Aorta (tissue), 5 donors: ENCODE data around the gene ZNF140. TPM values are rescaled to one million over a fixed set of nuclear protein-coding genes. Genes with fewer than 3 reads are reported as not detected.
A peak's percentile ranks its signal among the peaks of the same experiment; 100 is the strongest.

Experiments
- ATAC-seq: fragments of 200-7000 bp; cut with Tn5 transposase; one replicate; pipeline ENCODE4 v1.9.1; 2022; ENCODE audit warnings: moderate library complexity; ENCODE audit not compliant: low FRiP score
- DNase-seq, 2 donors: peaks; one replicate each; pipeline ENCODE4 v3.0.0-alpha.2; 2020
- H3K27ac ChIP-seq, 2 donors: one replicate each; pipeline ENCODE4 v1.5.1; 2013; ENCODE audit warnings: low read length in 2 of 2, mild to moderate bottlenecking in 2 of 2, moderate library complexity in 2 of 2, control low read depth in 1 of 2, inconsistent platforms in 1 of 2, low read depth in 1 of 2
- H3K27me3 ChIP-seq, 2 donors: one replicate each; pipeline ENCODE4 v1.6.1; 2013; ENCODE audit warnings: control low read depth in 1 of 2, low read length in 1 of 2, mild to moderate bottlenecking in 1 of 2, moderate library complexity in 1 of 2; ENCODE audit not compliant: insufficient read depth in 2 of 2, control insufficient read depth in 1 of 2
- H3K36me3 ChIP-seq, 2 donors: one replicate each; pipeline ENCODE4 v1.6.1; 2013; ENCODE audit warnings: control low read depth in 1 of 2, low read length in 1 of 2, mild to moderate bottlenecking in 1 of 2; ENCODE audit not compliant: insufficient read depth in 2 of 2, control insufficient read depth in 1 of 2
- H3K4me1 ChIP-seq, 2 donors: one replicate each; pipeline ENCODE4 v1.6.1; 2013; ENCODE audit warnings: low read length in 2 of 2, control low read depth in 1 of 2, mild to moderate bottlenecking in 1 of 2, moderate library complexity in 1 of 2; ENCODE audit not compliant: insufficient read depth in 2 of 2, control insufficient read depth in 1 of 2
- H3K4me3 ChIP-seq, 2 donors: one replicate each; pipeline ENCODE4 v1.5.1; 2013; ENCODE audit warnings: low read length in 2 of 2, control low read depth in 1 of 2, mild to moderate bottlenecking in 1 of 2
- H3K9me3 ChIP-seq: one replicate; pipeline ENCODE4 v1.6.1; 2013; ENCODE audit warnings: mild to moderate bottlenecking, low read length; ENCODE audit not compliant: control insufficient read depth
- WGBS, 2 donors: extraction: QIAGEN DNeasy Blood & Tissue Kit; methylation state at CpG; one replicate each; pipeline ENCODE4 v1.1.7; 2013; 5-methylcytosine and 5-hydroxymethylcytosine counted together
- intact Hi-C, 2 donors: fragments of 100-400 bp; cut with DNase I; formaldehyde crosslinking; loops; one replicate each; pipeline versions ENCODE4 v1.14.2 to v1.15.0; 2022
- polyA plus RNA-seq, 2 donors: library from polyadenylated mRNA; stranded (reverse); fragments of 200-250 nt; gene quantifications; one replicate each; pipeline ENCODE4 v1.2.3, GENCODE V29; 2013
- total RNA-seq, 2 donors: library from RNA; stranded (reverse); fragmentation: NEBNext Ultra II Directional; extraction: Animal tissue kit (Norgen Biotek cat#: 25700); gene quantifications; one replicate each; pipeline ENCODE4 v1.2.1, GENCODE V29; 2021
- donor health status: healthy with polysubstance abuse.
- donor health status: Bipolar disorder and iron deficiency.
- donor health status: DM: no; HTN: no; CAD: no.
- donor health status: DM: no; HTN: no; CAD: no.
- donor health status: DM: yes; HTN: yes; CAD: no.

The ZNF140 gene
- total and polyA plus RNA-seq, 4 donors, result 9.8 to 18.0 (median 14.3) TPM

DNA sequence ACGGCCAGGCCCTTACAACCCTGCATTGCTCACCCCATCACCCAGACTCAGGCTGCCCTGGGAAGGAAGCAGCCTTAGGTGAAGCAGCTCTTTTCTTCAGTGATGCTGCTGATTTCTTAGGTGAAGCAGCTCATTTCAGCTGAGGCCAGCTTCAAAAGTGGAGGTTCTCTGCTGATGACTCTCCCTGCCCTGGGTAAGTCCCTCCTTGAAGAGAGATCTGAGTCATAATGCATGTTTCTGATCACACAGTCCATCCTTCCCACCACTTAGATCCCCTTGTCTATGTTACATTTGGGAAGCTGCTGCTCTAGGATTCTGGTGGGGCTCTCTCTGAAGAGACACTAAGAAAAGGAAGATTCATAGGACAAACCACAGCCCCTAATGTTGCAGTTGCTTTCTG is 17.2 kb upstream of the ZNF140 start:
- ATAC-seq, result no peak
- DNase-seq, result no peak
- Histone ChIP-seq H3K27me3 (no peaks in the 10 kb centered on the region), H3K9me3 (peaks cover 34% of the 10 kb centered on the region), H3K4me3 (no peak overlapping the region), H3K4me1 (no peaks in the 10 kb centered on the region), H3K27ac (no peak overlapping the region), H3K36me3 (no peaks in the 10 kb centered on the region)
- intact Hi-C loops, result no loop called here
- WGBS, 2 donors, result 99 to 100% methylated on average over 1 of the region's 1 CpG

DNA sequence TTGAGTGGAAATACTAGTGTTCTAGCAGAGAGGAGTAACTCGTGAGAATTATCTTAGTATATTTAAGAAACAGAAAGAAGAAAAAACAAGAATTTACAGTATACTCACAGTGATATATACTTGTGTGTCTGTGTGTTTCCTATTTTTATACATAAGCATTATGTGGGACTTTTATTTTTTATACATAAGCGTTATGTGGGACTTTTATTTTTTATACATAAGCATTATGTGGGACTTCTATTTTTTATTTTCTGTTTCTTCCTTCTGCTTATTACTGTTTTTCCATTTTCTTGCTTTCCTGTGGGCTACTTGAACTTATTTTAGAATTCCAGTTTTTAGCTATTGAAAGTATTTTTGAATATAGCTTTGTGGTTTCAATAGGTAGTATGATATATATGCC is 6.9 kb upstream of the ZNF140 start:
- no peaks in the 10 kb centered on the region for H3K36me3 ChIP-seq
- no peaks in the 10 kb centered on the region for H3K27me3 ChIP-seq
- DNase-seq, result no peak
- WGBS, 2 donors, result 84 to 87% methylated on average over 2 of the region's 2 CpGs
- no peak overlapping the region for H3K27ac ChIP-seq
- no peak overlapping the region for H3K4me3 ChIP-seq
- no peak for ATAC-seq
- no peaks in the 10 kb centered on the region for H3K4me1 ChIP-seq
- peaks cover 14% of the 10 kb centered on the region for H3K9me3 ChIP-seq
- intact Hi-C loops, result no loop called here

GRCh38 chr12:133080026-133080367 is 726 bp upstream of the ZNF140 start:
- peak; percentile 98 for ATAC-seq
- peaks cover 15% of the 10 kb centered on the region for H3K9me3 ChIP-seq
- H3K27me3 ChIP-seq, result no peaks in the 10 kb centered on the region
- peak; percentile 99 to 100 for DNase-seq
- WGBS, 2 donors, result 0% methylated on average over 22 of the region's 22 CpGs
- no peaks in the 10 kb centered on the region for H3K4me1 ChIP-seq
- intact Hi-C loops, result loop anchor here (1.0 to 2.0 kb wide), 4 partner anchors 43 to 101 kb away; partner anchors contain the start of genes ZNF10 (in 1 of the 2), ZNF26 (in 1 of the 2), ZNF268 (in 1 of the 2) and ZNF84 (in 1 of the 2)
- H3K27ac ChIP-seq, result peak overlapping the region in 1 of 2 donors; percentile 67
- peak overlapping the region; percentile 51 to 73 for H3K4me3 ChIP-seq
- peaks cover 3 to 6% of the 10 kb centered on the region in 2 donors for H3K36me3 ChIP-seq

DNA sequence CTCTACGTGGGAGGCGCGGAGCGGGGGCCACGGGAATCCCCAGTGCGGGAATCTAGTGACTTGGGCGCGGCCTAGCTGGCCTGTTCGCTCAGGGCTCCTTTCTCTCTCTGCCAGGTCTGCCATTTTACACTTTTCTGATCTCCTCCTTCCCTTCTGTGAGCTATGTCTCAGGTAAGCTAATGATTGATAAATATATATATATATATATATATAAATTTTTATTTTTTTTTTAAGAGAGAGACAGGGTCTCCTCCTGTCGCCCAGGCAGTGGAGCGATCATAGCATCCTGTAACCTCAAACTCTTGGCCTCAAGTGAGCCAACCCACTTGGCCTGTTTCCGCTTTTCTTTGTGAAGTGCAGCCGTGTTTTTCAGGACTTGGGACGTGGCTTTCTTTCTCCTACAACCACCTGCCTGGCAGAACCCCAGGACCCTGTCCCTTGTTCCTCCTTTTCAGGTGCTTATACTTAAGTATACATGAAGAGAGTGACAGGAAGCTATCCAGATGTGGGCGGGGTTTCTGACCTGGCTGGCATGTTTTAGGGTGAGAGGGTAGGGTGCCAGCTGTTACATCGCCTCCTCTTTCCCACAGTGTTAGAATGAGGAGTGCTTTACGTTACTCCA is 547 bp downstream of the ZNF140 start:
- 22 to 23% methylated on average over 17 of the region's 17 CpGs for WGBS, 2 donors
- Histone ChIP-seq H3K27me3 (no peaks in the 10 kb centered on the region), H3K4me1 (no peaks in the 10 kb centered on the region), H3K27ac (peak overlapping the region; percentile 53 to 54), H3K9me3 (peaks cover 19% of the 10 kb centered on the region), H3K4me3 (peak overlapping the region; percentile 51 to 73), H3K36me3 (peaks cover 7 to 13% of the 10 kb centered on the region in 2 donors)
- ATAC-seq (no peak), DNase-seq (no peak)
- intact Hi-C loops, result loop anchor here (2.0 kb wide), 2 partner anchors 44 to 94 kb away; partner anchors contain the start of genes ZNF26 (in 1 of the 2) and ZNF84 (in 1 of the 2)

DNA sequence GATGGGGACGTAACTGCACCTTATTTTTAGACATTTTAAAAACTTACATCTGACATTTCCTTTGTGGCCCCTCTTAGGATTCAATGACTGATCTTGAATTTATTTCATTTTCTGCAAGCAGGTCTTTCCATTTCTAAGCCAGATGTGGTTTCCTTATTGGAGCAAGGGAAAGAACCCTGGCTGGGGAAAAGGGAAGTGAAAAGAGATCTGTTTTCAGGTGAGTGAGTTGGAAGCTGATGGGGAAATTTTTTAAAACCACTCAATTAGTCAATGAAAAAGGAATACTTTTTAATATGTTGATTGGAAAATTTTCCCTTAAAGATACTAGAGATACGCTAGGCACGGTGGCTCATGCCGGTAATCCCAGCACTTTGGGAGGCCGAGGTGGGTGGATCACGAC is 2.6 kb downstream of the ZNF140 start:
- DNase-seq, result no peak
- Histone ChIP-seq H3K27ac (no peak overlapping the region), H3K4me3 (no peak overlapping the region), H3K9me3 (peaks cover 17% of the 10 kb centered on the region), H3K27me3 (no peaks in the 10 kb centered on the region), H3K4me1 (no peaks in the 10 kb centered on the region), H3K36me3 (peaks cover 7 to 15% of the 10 kb centered on the region in 2 donors)
- WGBS, 2 donors, result 98 to 99% methylated on average over 6 of the region's 6 CpGs
- no peak for ATAC-seq
- intact Hi-C loops, result no loop called here

GRCh38 chr12:133105620-133106019 is 24.9 kb downstream of the ZNF140 start:
- no peak overlapping the region for H3K27ac ChIP-seq
- no peaks in the 10 kb centered on the region for H3K4me1 ChIP-seq
- DNase-seq (no peak), ATAC-seq (no peak)
- intact Hi-C loops, result no loop called here
- H3K27me3 ChIP-seq, result no peaks in the 10 kb centered on the region
- peaks cover 11 to 25% of the 10 kb centered on the region in 2 donors for H3K36me3 ChIP-seq
- H3K9me3 ChIP-seq, result peaks cover 21% of the 10 kb centered on the region
- no peak overlapping the region for H3K4me3 ChIP-seq
- 99% methylated on average over 3 of the region's 3 CpGs for WGBS, 2 donors

GRCh38 chr12:133106253-133106652 is 25.5 kb downstream of the ZNF140 start:
- ATAC-seq (no peak), DNase-seq (no peak)
- intact Hi-C loops, result no loop called here
- peaks cover 10 to 25% of the 10 kb centered on the region in 2 donors for H3K36me3 ChIP-seq
- peak overlapping the region in 1 of 2 donors; percentile 32 for H3K4me3 ChIP-seq
- H3K27ac ChIP-seq, result no peak overlapping the region
- no peaks in the 10 kb centered on the region for H3K27me3 ChIP-seq
- 95 to 99% methylated on average over 5 of the region's 5 CpGs for WGBS, 2 donors
- H3K9me3 ChIP-seq, result peaks cover 21% of the 10 kb centered on the region
- H3K4me1 ChIP-seq, result no peaks in the 10 kb centered on the region

DNA sequence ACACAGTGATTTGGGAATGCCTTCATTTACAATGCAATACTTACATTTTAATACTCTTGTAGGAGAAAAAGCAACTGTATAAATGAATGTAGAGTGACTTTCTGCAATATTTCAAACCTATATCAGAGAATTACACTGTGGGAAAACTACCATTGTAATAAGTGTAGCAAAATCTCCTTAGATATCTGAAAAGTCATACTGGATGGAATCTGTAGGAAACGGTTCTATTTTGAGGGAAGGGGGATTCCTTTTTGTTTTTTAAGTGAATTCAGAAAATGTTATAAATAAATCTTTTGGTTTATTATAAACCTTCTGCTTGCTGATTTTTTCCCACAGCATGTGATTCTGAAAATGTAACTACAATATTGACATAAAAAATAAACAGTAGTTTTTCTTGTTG is 26.4 kb downstream of the ZNF140 start:
- H3K4me3 ChIP-seq, result no peak overlapping the region
- H3K27ac ChIP-seq, result no peak overlapping the region
- H3K36me3 ChIP-seq, result peaks cover 10 to 21% of the 10 kb centered on the region in 2 donors
- DNase-seq (no peak), ATAC-seq (no peak)
- H3K27me3 ChIP-seq, result no peaks in the 10 kb centered on the region
- H3K9me3 ChIP-seq, result peaks cover 20% of the 10 kb centered on the region
- no peaks in the 10 kb centered on the region for H3K4me1 ChIP-seq
- intact Hi-C loops, result no loop called here
- WGBS, 2 donors, result 93 to 98% methylated on average over 1 of the region's 1 CpG

DNA sequence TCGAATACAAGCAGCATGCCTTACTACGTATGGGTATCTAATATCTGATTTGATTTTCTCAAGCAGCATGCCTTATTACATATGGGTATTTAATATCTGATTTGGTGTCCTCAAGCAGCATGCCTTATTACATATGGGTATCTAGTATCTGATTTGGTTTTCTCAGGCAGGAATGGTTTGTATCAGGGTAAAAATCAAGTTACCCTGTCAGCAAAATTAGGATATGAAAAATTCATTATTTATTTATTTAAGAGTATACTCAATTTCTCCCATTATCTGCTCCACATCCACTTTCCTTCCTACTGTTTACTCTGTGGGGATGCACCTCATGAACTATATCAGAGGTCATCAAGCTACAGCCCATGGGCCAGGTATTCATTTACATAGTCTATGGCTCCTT is 27.4 kb downstream of the ZNF140 start:
- peaks cover 9 to 21% of the 10 kb centered on the region in 2 donors for H3K36me3 ChIP-seq
- H3K4me1 ChIP-seq, result no peaks in the 10 kb centered on the region
- peaks cover 17% of the 10 kb centered on the region for H3K9me3 ChIP-seq
- no peaks in the 10 kb centered on the region for H3K27me3 ChIP-seq
- WGBS, 2 donors, result 97 to 100% methylated on average over 2 of the region's 2 CpGs
- intact Hi-C loops, result no loop called here
- no peak overlapping the region for H3K27ac ChIP-seq
- no peak overlapping the region for H3K4me3 ChIP-seq
- ATAC-seq, result no peak
- no peak for DNase-seq
